Fibroblast of pulmonary artery (primary cell): ENCODE data around the gene SORCS1.

Experiments used
- DNase-seq: peaks from one replicate; pipeline ENCODE4 v3.0.0-alpha.2; 2010; ENCODE audit warnings: low read depth
- H3K4me3 ChIP-seq: replicated peaks from 2 replicates; pipeline ENCODE4 v1.5.1; 2011; ENCODE audit warnings: low read depth, mild to moderate bottlenecking, control low read depth, low read length, moderate library complexity
- TF ChIP-seq, protein P1 (sequence below): IDR thresholded peaks from 2 replicates; pipeline ENCODE4 v1.5.1; 2011; ENCODE audit warnings: mild to moderate bottlenecking, control low read depth, low read length, inconsistent platforms; ENCODE audit errors: missing control alignments

SORCS1 gene

DNA sequence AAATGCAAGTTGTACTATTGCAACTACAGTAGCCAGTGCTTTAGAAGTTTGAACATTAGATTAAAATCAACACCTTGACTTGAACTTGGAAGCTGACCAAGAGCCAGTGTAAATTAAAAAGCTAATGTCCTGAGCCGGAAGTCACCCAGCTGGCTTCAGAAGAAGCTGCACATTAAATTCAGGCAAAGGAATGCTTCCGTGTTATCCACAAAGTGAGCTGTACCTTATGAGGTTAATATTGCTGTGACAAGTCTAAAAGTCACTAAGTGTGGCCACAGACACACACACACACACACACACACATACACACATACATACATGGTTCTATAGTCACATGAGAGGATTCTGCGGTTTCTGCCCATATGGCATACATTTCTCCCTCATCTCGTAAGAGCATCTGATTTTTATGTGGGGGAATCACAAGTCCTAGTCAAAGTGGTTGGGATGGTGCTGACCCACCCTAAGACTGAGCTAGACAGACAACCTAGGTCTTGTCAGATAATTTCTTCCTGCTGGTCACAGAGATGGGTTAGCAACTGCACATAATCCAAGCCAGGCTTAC lies 612.9 kb downstream of the SORCS1 start:
- no peak for DNase-seq
- TF ChIP-seq, protein P1, sequence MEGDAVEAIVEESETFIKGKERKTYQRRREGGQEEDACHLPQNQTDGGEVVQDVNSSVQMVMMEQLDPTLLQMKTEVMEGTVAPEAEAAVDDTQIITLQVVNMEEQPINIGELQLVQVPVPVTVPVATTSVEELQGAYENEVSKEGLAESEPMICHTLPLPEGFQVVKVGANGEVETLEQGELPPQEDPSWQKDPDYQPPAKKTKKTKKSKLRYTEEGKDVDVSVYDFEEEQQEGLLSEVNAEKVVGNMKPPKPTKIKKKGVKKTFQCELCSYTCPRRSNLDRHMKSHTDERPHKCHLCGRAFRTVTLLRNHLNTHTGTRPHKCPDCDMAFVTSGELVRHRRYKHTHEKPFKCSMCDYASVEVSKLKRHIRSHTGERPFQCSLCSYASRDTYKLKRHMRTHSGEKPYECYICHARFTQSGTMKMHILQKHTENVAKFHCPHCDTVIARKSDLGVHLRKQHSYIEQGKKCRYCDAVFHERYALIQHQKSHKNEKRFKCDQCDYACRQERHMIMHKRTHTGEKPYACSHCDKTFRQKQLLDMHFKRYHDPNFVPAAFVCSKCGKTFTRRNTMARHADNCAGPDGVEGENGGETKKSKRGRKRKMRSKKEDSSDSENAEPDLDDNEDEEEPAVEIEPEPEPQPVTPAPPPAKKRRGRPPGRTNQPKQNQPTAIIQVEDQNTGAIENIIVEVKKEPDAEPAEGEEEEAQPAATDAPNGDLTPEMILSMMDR, result no peak
- no peak overlapping the region for H3K4me3 ChIP-seq

DNA sequence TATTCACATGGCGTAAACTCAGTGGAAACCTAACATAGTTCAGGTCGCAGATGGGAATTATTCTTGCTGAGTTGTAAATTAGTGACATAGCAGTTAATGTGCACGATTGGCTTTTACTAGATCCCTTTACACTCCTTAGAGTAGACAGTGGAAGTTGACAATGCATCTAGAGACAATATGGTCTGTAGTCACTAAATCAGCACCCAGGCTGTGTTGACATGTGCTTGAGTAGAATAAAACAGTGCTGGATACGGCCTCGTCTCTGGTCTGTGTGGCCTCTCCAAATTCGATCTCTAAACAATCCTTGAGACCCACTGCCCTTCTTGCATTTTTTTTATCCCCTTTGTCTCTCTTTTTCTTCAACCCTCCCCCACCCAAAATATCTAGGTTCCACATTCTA lies 615.7 kb downstream of the SORCS1 start:
- no peak for DNase-seq
- no peak overlapping the region for H3K4me3 ChIP-seq
- TF ChIP-seq, protein P1, result no peak

DNA sequence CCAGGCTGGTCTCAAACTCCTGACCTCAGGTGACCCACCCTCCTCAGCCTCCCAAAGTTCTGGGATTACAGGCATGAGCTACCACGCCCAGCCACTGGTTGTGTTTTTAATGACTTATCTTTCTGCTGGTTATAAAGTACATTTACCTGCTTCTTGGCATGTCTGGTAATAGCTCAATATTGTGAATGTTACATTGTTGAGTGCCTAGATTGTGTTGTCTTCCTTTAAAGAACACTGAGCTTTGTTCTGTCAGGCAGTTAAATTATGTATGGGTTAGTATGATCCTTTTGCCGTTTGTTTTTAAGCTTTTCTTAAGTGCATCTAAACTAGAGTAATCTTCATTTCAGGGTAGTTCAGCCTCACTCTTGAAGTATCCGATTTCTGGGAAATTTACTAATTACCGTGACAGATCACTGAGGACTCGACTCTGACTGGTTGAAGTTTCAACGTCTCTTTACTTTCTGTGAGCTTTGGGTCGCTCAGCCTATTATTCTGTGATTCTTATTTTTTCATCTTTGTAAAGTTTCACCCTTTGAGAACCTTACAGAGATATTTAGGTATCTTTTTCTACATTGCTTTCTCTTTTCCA lies 617.4 kb downstream of the SORCS1 start:
- no peak for DNase-seq
- no peak overlapping the region for H3K4me3 ChIP-seq
- TF ChIP-seq, protein P1, result no peak

DNA sequence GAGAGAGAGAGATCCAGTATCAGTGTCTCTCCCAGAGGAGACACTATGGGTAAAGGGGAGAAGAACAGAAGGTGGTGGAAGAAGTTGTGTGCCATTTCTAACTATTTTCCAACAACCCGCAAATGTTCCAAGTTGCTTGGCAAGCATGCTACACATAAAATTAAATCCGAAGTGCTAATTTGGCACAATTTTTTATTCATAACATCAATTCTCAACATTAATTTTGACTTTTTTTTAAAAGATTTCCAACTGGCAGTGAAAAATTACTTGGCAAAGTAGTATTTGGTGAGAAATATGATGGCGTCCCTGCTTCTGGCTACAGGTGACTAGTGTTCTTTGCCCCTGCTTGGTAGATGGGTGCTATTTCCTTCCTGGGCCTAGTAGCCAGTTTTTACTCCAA lies 622.0 kb downstream of the SORCS1 start:
- H3K4me3 ChIP-seq, result no peak overlapping the region
- no peak for DNase-seq
- TF ChIP-seq, protein P1, result no peak

DNA sequence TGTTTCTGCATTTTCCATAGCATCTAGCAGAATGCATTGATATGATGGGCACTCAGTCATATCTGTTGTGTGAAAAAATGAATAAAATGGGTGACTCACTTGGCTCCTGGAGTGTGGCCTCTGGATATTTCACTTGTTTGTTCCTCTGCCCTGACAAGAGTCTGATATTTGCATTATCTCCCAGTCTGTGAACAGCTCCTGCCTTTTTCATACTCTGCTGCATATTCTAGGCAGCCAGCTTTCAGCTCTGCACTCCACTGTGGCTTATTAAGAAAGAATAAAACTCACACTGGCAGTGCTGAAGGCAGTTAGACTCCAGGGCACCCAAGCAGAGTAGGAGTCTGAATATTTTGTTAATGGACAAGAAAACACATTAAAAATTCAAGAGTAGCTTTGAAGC lies 623.9 kb downstream of the SORCS1 start:
- no peak overlapping the region for H3K4me3 ChIP-seq
- TF ChIP-seq, protein P1, result no peak
- DNase-seq, result peak; percentile 51

DNA sequence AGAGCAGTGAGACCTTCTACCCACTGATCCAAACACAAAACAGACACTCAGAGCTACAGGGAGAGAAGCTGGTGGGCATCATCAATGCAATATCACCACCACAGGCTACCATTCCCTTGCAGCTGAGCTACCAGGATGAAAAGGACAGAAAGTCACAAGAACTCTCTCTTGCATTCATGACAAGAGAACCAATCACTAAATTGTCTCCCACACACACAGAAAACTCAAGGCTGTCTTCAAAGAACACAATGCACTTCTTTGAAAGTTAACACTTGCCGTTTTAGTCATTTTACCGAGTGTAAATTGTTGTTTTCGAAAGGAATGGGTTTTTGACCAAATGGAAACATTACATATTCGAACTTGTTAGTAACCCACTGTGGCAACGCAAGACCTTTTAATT lies 626.6 kb downstream of the SORCS1 start:
- TF ChIP-seq, protein P1, result no peak
- DNase-seq, result no peak
- no peak overlapping the region for H3K4me3 ChIP-seq
